Measurements from ENCODE around the gene SAA2.

DNA sequence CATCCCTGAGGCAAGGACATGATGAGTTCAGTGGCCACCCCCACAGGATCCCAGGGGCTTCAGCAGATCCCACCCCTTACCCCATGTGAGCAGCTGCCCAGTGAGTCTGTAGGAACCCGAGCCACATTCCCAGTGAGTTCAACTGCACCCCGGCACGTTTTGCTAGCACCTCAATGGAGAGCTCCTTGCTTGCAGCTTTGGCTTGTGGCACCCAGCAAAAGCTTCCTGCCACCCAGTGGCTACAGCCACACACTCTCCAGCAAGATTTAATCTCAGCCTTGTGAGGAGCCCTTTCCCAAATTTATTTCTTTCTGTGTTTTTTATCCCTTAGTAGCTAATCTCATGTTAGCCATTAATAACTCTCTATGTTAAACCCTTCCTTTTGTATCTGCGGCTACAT lies 21.6 kb upstream of the SAA2 start:
- TF ChIP-seq ZBTB7A (IDR thresholded peaks at IDR 0.05; ENCODE audit: low read depth) (no peak), EP300 (IDR thresholded peaks at IDR 0.05; ENCODE audit: borderline replicate concordance) (no peak), YY1 (IDR thresholded peaks at IDR 0.05; ENCODE audit: low read depth) (no peak), CEBPB (IDR thresholded peaks at IDR 0.05) (no peak), TAF1 (IDR thresholded peaks at IDR 0.05; ENCODE audit: low read depth) (no peak), RAD21 (IDR thresholded peaks at IDR 0.05; ENCODE audit: low read depth) (no peak), TEAD4 (IDR thresholded peaks at IDR 0.05) (no peak)
- TF ChIP-seq, protein P1, sequence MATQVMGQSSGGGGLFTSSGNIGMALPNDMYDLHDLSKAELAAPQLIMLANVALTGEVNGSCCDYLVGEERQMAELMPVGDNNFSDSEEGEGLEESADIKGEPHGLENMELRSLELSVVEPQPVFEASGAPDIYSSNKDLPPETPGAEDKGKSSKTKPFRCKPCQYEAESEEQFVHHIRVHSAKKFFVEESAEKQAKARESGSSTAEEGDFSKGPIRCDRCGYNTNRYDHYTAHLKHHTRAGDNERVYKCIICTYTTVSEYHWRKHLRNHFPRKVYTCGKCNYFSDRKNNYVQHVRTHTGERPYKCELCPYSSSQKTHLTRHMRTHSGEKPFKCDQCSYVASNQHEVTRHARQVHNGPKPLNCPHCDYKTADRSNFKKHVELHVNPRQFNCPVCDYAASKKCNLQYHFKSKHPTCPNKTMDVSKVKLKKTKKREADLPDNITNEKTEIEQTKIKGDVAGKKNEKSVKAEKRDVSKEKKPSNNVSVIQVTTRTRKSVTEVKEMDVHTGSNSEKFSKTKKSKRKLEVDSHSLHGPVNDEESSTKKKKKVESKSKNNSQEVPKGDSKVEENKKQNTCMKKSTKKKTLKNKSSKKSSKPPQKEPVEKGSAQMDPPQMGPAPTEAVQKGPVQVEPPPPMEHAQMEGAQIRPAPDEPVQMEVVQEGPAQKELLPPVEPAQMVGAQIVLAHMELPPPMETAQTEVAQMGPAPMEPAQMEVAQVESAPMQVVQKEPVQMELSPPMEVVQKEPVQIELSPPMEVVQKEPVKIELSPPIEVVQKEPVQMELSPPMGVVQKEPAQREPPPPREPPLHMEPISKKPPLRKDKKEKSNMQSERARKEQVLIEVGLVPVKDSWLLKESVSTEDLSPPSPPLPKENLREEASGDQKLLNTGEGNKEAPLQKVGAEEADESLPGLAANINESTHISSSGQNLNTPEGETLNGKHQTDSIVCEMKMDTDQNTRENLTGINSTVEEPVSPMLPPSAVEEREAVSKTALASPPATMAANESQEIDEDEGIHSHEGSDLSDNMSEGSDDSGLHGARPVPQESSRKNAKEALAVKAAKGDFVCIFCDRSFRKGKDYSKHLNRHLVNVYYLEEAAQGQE (IDR thresholded peaks at IDR 0.05; ENCODE audit: low read depth) = no peak
- TF ChIP-seq, protein P2, sequence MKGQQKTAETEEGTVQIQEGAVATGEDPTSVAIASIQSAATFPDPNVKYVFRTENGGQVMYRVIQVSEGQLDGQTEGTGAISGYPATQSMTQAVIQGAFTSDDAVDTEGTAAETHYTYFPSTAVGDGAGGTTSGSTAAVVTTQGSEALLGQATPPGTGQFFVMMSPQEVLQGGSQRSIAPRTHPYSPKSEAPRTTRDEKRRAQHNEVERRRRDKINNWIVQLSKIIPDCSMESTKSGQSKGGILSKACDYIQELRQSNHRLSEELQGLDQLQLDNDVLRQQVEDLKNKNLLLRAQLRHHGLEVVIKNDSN (IDR thresholded peaks at IDR 0.05) = no peak
